ENCODE measurements around the gene ECE1. TPM values are rescaled to one million over a fixed set of nuclear protein-coding genes. Genes with fewer than 3 reads are reported as not detected.
A peak's percentile ranks its signal among the peaks of the same experiment; 100 is the strongest.

ECE1 gene
- polyA plus RNA-seq, 3 donors from 2014 or later: 3.3 to 24.7 (median 4.3) TPM

GRCh38 chr1:21298981-21299391 lies 8.7 kb upstream of the ECE1 start:
- DNase-seq: no peak
- Mint-ChIP-seq H3K27ac (peak overlapping the region in 2 of 6 donors; percentile 45 to 49), H3K27me3 (ENCODE audit: low read depth in 3 of 3) (peaks cover 0 to 6% (median 0%) of the 10 kb centered on the region in 3 donors), H3K4me3 (no peak overlapping the region), H3K9me3 (no peaks in the 10 kb centered on the region), H3K4me1 (peaks cover 28 to 31% of the 10 kb centered on the region in 2 donors), H3K36me3 (peaks cover 0 to 4% (median 3%) of the 10 kb centered on the region in 3 donors)

DNA sequence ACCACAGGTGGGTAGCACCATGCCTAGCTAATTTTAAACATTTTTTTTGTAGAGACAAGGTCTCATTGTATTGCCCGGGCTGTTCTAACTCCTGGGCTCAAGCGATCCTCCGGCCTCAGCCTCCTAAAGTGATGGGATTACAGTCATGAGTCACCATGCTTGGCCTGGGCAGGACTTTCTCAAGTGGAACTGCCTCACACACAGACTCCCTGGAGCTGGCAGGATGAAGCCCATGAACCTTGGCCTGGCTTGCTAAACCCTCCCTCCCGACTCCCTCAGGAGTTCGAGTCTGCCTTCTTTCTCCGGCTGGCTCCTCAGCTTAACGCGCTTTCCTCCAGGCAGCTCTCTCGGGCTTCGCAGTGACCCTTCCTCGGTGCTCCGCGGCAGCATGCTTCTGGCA lies 7.7 kb upstream of the ECE1 start:
- peaks cover 0 to 4% (median 3%) of the 10 kb centered on the region in 3 donors for H3K36me3 Mint-ChIP-seq
- H3K9me3 Mint-ChIP-seq: no peaks in the 10 kb centered on the region
- H3K27ac Mint-ChIP-seq: peak overlapping the region in 3 of 6 donors; percentile 1 to 40 (median 37)
- no peak overlapping the region for H3K4me3 Mint-ChIP-seq
- no peak for DNase-seq
- peaks cover 39 to 41% of the 10 kb centered on the region in 2 donors for H3K4me1 Mint-ChIP-seq
- H3K27me3 Mint-ChIP-seq (ENCODE audit: low read depth in 3 of 3): peaks cover 2 to 10% (median 3%) of the 10 kb centered on the region in 3 donors

DNA sequence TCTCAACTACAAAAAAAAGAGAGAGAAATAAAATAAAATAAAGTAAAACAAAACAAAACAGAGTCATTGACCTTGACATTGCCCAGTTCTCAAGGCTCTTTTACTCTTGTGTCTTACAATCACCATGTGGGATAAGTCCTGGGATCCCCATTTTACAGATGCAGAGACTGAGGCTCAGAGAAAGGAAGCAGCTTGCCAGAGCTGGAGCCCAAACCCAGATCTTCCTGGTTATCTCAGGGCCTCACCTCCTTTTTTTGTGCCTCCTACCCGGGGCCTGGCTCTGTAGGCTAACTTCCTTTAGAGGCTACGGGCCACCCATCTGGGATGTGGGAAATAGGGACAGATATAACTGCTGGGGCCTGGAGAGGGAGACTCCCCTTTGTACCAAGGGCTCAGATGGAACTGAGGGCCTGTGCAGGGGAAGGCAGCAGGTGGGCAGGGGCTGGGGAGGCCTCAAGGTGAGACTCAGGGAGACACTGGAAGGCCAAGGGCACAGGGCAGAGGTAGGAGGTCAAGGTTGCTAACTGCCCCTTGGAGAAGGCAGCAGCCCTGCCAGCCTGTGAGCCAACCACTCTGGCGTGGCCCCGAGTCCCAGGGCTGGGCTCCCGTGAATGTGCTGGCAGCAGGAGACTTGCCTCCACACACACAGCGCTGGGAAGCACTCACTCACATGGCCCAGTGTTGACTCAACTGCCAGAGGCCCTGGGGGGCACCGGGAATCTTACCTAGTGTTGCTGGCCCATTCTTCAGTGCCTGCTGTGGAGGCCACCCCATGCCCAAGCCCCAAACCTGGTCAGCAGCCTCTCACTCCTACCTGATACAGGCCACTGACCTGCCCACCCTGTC lies 6.5 kb upstream of the ECE1 start:
- DNase-seq: no peak
- Mint-ChIP-seq H3K36me3 (peaks cover 0 to 7% (median 3%) of the 10 kb centered on the region in 3 donors), H3K4me1 (peaks cover 45 to 51% of the 10 kb centered on the region in 2 donors), H3K27me3 (ENCODE audit: low read depth in 3 of 3) (peaks cover 2 to 11% (median 3%) of the 10 kb centered on the region in 3 donors), H3K27ac (peak overlapping the region in 2 of 6 donors; percentile 77 to 91), H3K4me3 (no peak overlapping the region), H3K9me3 (no peaks in the 10 kb centered on the region)

DNA sequence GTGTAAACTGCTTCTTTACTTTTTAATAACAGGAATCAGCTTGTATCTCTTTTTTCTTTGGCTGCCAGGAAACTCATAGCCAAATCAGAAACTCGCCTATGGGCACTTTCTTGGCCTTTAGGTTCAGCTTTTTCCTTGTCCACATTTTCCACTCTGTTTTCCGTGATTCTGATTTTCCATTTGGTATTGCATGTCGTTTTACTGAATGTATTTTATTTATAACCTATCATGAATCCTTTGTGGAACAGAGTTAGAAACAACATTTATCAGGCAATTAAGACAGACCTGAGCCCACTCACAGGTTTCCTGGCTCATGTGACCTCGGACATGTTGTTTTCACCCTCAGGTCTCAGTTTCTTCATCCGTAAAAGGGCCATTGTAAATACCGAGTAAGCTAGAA lies 5.3 kb upstream of the ECE1 start:
- H3K4me3 Mint-ChIP-seq: no peak overlapping the region
- H3K4me1 Mint-ChIP-seq: peaks cover 52 to 59% of the 10 kb centered on the region in 2 donors
- no peak for DNase-seq
- H3K27me3 Mint-ChIP-seq (ENCODE audit: low read depth in 3 of 3): peaks cover 2 to 11% (median 3%) of the 10 kb centered on the region in 3 donors
- H3K36me3 Mint-ChIP-seq: peaks cover 0 to 7% (median 3%) of the 10 kb centered on the region in 3 donors
- peak overlapping the region; percentile 89 to 95 (median 91) for H3K27ac Mint-ChIP-seq
- H3K9me3 Mint-ChIP-seq: no peaks in the 10 kb centered on the region

- Mint-ChIP-seq H3K27ac (peak overlapping the region; percentile 89 to 95 (median 92)), H3K27me3 (ENCODE audit: low read depth in 3 of 3) (peaks cover 2 to 11% (median 3%) of the 10 kb centered on the region in 3 donors), H3K4me1 (peaks cover 53 to 61% of the 10 kb centered on the region in 2 donors), H3K9me3 (no peaks in the 10 kb centered on the region), H3K4me3 (peak overlapping the region; percentile 59 to 83 (median 71)), H3K36me3 (peaks cover 0 to 7% (median 3%) of the 10 kb centered on the region in 3 donors)
- DNase-seq: no peak
Observed at GRCh38 chr1:21295002-21295401, 4.7 kb upstream of the ECE1 start.

DNA sequence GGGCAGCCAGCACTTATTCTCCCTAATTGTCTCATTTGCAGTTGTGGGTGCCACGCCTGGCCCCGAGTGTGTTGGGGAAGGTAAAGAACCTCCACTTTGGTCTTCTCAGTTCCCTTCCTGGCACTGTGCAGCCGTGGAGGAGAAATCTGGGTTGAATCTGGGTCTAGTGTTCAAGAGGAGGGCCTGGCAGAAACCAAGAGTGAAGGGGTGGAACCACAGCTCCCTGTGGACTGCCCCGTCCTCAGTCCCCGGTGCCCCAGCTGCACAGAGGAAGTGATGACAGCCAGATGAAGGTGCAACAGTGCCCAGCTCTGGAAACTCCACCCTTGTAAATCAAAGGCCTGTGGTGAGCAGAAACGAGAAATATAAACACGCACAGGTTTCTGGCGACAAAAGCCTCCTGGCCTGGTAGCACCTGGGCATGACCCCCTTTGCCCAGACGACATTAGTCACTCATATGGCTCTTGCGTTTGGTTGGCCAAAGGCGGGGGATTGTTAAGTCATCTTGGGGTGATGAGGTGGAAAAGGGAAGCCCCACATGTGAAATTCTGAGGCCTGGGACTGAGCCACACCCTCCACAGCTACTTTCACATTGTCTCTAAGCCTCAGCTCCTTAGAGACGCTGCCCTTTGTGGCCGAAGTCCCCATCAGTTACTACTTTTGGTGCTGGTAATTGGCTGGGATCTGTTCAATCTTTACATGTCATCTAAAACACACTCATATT lies 4.2 kb upstream of the ECE1 start:
- Mint-ChIP-seq H3K36me3 (peaks cover 0 to 7% (median 3%) of the 10 kb centered on the region in 3 donors), H3K27me3 (ENCODE audit: low read depth in 3 of 3) (peaks cover 2 to 11% (median 3%) of the 10 kb centered on the region in 3 donors), H3K9me3 (no peaks in the 10 kb centered on the region), H3K4me1 (peaks cover 53 to 61% of the 10 kb centered on the region in 2 donors), H3K4me3 (peak overlapping the region; percentile 59 to 83 (median 71)), H3K27ac (peak overlapping the region; percentile 89 to 95 (median 92))
- peak; percentile 82 for DNase-seq

DNA sequence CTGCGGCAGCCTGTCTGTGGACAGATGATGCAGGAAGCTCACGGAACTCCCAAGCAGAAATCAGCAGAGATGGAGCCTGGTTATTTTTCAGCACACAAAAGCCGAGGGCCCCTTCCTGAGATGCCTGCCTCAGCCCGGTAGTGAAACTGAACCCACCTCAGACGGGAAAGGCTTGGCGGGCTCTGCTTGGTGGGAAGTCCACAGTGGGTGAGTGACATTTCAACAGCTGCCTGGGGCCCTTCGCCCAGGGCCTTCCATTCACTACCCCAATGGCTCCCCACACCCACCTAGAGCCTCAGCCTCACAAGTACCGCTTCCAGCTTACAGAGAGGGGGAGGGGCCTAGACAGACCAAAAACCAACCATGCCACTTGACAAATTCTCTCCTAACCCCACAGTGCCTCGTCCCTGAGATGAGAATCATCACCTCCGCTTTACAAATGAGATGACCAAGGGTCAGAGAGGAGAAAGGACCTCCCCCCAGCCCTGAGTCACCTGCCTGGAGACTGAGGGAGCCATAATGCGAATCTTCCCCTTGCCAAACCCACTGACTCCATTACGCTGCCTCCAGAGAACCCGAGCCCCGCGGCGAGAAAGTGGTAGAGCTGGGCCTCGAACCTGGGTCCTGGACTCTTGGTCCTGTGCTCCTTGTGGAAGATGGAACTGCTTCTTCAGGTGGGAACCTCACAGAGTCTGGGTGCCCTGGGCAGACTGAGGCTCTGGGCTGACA lies 3.4 kb upstream of the ECE1 start:
- Mint-ChIP-seq H3K27me3 (ENCODE audit: low read depth in 3 of 3) (peaks cover 2 to 12% (median 3%) of the 10 kb centered on the region in 3 donors), H3K36me3 (peaks cover 0 to 7% (median 3%) of the 10 kb centered on the region in 3 donors), H3K9me3 (no peaks in the 10 kb centered on the region), H3K27ac (peak overlapping the region; percentile 89 to 95 (median 92)), H3K4me1 (peaks cover 56 to 65% of the 10 kb centered on the region in 2 donors), H3K4me3 (peak overlapping the region; percentile 59 to 83 (median 71))
- peak; percentile 31 to 44 (median 42) for DNase-seq

- Mint-ChIP-seq H3K4me3 (peak overlapping the region; percentile 59 to 83 (median 71)), H3K4me1 (peaks cover 54 to 61% of the 10 kb centered on the region in 2 donors), H3K9me3 (no peaks in the 10 kb centered on the region), H3K27ac (peak overlapping the region; percentile 89 to 95 (median 92)), H3K27me3 (ENCODE audit: low read depth in 3 of 3) (peaks cover 2 to 12% (median 3%) of the 10 kb centered on the region in 3 donors), H3K36me3 (peaks cover 0 to 7% (median 0%) of the 10 kb centered on the region in 3 donors)
- DNase-seq: peak; percentile 5 to 28 (median 14)
Observed at GRCh38 chr1:21292984-21293536, 2.8 kb upstream of the ECE1 start.

DNA sequence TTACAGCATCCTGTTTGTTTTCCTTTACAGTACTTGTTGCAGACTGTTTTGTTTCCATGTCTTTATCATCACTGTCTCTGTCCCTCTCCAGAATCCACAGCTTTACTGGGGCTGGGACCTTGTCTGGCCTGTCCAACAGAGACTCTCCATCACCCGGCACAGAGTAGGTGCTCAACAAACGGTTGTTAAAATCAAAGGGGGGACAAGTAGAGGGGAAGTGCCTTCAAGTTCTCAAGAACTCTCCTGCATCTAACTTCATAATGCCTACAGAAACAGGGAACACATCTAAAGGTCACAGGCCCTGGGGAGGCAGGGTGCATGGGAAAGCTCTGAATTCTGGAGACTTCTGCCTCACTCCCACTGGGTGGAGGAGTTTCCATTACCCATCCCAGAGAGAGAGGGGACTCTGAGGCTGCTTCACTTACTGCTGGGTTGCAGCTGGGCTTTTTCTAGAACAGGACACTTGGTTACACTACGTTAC lies 2.3 kb upstream of the ECE1 start:
- Mint-ChIP-seq H3K27me3 (ENCODE audit: low read depth in 3 of 3) (peaks cover 2 to 12% (median 3%) of the 10 kb centered on the region in 3 donors), H3K4me1 (peaks cover 54 to 61% of the 10 kb centered on the region in 2 donors), H3K4me3 (peak overlapping the region; percentile 22 to 83 (median 59))

DNA sequence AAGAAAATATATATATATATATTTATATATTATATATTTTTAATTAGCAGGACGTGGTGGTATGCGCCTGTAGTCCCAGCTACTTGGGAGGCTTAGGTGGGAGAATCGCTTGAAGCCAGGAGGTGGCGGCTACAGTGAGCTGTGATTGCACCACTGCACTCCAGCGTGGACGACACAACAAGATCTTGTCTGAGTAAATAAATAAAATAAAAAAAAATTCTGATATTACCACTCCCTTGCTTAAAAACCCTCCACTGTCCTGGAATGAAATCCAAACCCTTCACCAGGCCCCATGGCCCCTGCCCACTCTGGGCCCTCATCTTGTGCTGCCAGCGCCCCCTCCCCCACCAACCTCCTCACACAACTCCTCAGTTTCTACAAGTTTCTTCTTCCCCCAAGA lies 1.7 kb upstream of the ECE1 start:
- Mint-ChIP-seq H3K9me3 (no peaks in the 10 kb centered on the region), H3K36me3 (peaks cover 0 to 7% (median 0%) of the 10 kb centered on the region in 3 donors)

More for the DNA sequence above, 2.3 kb upstream of the ECE1 start:
- no peaks in the 10 kb centered on the region for H3K9me3 Mint-ChIP-seq
- peak overlapping the region; percentile 89 to 95 (median 92) for H3K27ac Mint-ChIP-seq
- DNase-seq: no peak
- H3K36me3 Mint-ChIP-seq: peaks cover 0 to 7% (median 0%) of the 10 kb centered on the region in 3 donors

DNA sequence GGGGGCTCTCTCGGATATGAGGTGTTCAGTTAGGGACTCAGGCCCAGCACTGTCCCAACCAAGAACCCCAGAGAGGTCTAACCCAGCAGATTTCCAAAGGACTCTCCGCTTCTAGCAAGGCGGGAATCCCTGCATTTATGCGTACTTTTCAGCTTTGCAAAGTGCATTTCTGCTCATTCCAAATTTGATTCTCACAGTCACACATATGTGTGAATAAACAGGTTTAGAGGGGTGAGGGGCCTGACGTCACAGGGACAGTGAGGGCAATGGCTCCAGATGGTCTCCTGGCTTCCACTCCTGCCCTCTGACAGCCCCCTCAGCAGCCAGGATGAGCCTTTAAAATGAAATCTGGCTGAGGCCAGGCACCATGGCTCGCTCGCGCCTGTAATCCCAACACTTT lies 921 bp upstream of the ECE1 start:
- Mint-ChIP-seq H3K36me3 (peaks cover 0 to 4% (median 0%) of the 10 kb centered on the region in 3 donors), H3K9me3 (no peaks in the 10 kb centered on the region), H3K4me1 (peaks cover 54 to 61% of the 10 kb centered on the region in 2 donors), H3K27ac (no peak overlapping the region), H3K4me3 (peak overlapping the region; percentile 46 to 88 (median 79)), H3K27me3 (ENCODE audit: low read depth in 3 of 3) (peaks cover 2 to 12% (median 3%) of the 10 kb centered on the region in 3 donors)
- DNase-seq: no peak

More for the DNA sequence above, 1.7 kb upstream of the ECE1 start:
- Mint-ChIP-seq H3K4me1 (peaks cover 54 to 61% of the 10 kb centered on the region in 2 donors), H3K27me3 (ENCODE audit: low read depth in 3 of 3) (peaks cover 2 to 12% (median 3%) of the 10 kb centered on the region in 3 donors), H3K27ac (peak overlapping the region in 3 of 6 donors; percentile 89 to 94 (median 93)), H3K4me3 (peak overlapping the region in 2 of 5 donors; percentile 24 to 83)
- DNase-seq: no peak

GRCh38 chr1:21290546-21290944 lies 282 bp upstream of the ECE1 start:
- Mint-ChIP-seq H3K4me3 (peak overlapping the region; percentile 73 to 88 (median 81)), H3K27ac (peak overlapping the region; percentile 29 to 83 (median 54)), H3K36me3 (peaks cover 0 to 3% (median 0%) of the 10 kb centered on the region in 3 donors), H3K4me1 (peaks cover 48 to 55% of the 10 kb centered on the region in 2 donors), H3K9me3 (no peaks in the 10 kb centered on the region), H3K27me3 (ENCODE audit: low read depth in 3 of 3) (peaks cover 2 to 12% (median 3%) of the 10 kb centered on the region in 3 donors)
- DNase-seq: no peak
